HEK293 (cell line): ENCODE data around the gene CDYL2.

ENCODE experiments used
- CTCF ChIP-seq: fragments of 450-650 bp; formaldehyde crosslinking; IDR thresholded peaks from 2 replicates; pipeline ENCODE4 v1.5.1; 2016; ENCODE audit warnings: missing biosample characterization, missing genetic modification characterization
- KLF8 ChIP-seq: fragments of 450-650 bp; formaldehyde crosslinking; IDR thresholded peaks from 2 replicates; pipeline ENCODE4 v1.5.1; 2016; ENCODE audit warnings: missing biosample characterization, missing genetic modification characterization
- OSR2 ChIP-seq: fragments of 450-650 bp; formaldehyde crosslinking; IDR thresholded peaks from 2 replicates; pipeline ENCODE4 v1.5.1; 2016; ENCODE audit warnings: missing biosample characterization, missing genetic modification characterization
- REST ChIP-seq: fragments of 450-650 bp; formaldehyde crosslinking; IDR thresholded peaks from 2 replicates; pipeline ENCODE4 v1.5.1; 2016; ENCODE audit warnings: missing biosample characterization, missing genetic modification characterization
- TCF7L2 ChIP-seq: IDR thresholded peaks from 2 replicates; pipeline ENCODE4 v1.6.1; 2011; ENCODE audit warnings: low read depth, mild to moderate bottlenecking, inconsistent platforms, low read length, moderate library complexity, borderline replicate concordance
- ZNF114 ChIP-seq: fragments of 450-650 bp; formaldehyde crosslinking; IDR thresholded peaks from 2 replicates; pipeline ENCODE4 v1.5.0; 2017; ENCODE audit warnings: missing biosample characterization, missing genetic modification characterization

GRCh38 chr16:80731915-80732314 is 72.5 kb downstream of the CDYL2 start:
- no peak for TF ChIP-seq CTCF (tag by site-specific recombination)
- no peak for TF ChIP-seq OSR2 (tag by site-specific recombination)
- no peak for TF ChIP-seq ZNF114 (tag by site-specific recombination)
- TF ChIP-seq KLF8 (tag by site-specific recombination), result no peak
- TF ChIP-seq TCF7L2, result no peak
- no peak for TF ChIP-seq REST (tag by site-specific recombination)
